GM18861 (cell line): ENCODE measurements around the gene IFNAR1.
"Not testable (repeated sequence)": the region's sequence is repeated elsewhere in the genome, so short reads cannot be mapped to it uniquely, and the experiment has no call there.

Experiments used
- ATAC-seq: cut with Tn5 transposase; IDR thresholded peaks from one replicate; pipeline ENCODE4 v1.9.1; 2021; ENCODE audit not compliant: unreplicated experiment

Gene IFNAR1

GRCh38 chr21:33374450-33375096 is 49.8 kb downstream of the IFNAR1 start:
- peak; percentile 41 for ATAC-seq

GRCh38 chr21:33375101-33375644 is 50.4 kb downstream of the IFNAR1 start:
- ATAC-seq: no peak

GRCh38 chr21:33377221-33377920 is 52.6 kb downstream of the IFNAR1 start:
- no peak for ATAC-seq

GRCh38 chr21:33378081-33378480 is 53.3 kb downstream of the IFNAR1 start:
- ATAC-seq: no peak

- not testable (repeated sequence) for ATAC-seq
Observed at GRCh38 chr21:33379934-33380333, 55.2 kb downstream of the IFNAR1 start.

- peak; percentile 46 for ATAC-seq
Observed at GRCh38 chr21:33380483-33380998, 55.8 kb downstream of the IFNAR1 start.

- ATAC-seq: not testable (repeated sequence)
Observed at GRCh38 chr21:33381381-33381780, 56.6 kb downstream of the IFNAR1 start.

- peak; percentile 69 for ATAC-seq
Observed at GRCh38 chr21:33383056-33383888, 58.5 kb downstream of the IFNAR1 start.

GRCh38 chr21:33384841-33385331 is 60.1 kb downstream of the IFNAR1 start:
- no peak for ATAC-seq

GRCh38 chr21:33386222-33386784 is 61.5 kb downstream of the IFNAR1 start:
- ATAC-seq: no peak

GRCh38 chr21:33387294-33387693 is 62.5 kb downstream of the IFNAR1 start:
- no peak for ATAC-seq

- no peak for ATAC-seq
Observed at GRCh38 chr21:33388188-33388587, 63.4 kb downstream of the IFNAR1 start.

GRCh38 chr21:33390479-33390878 is 65.7 kb downstream of the IFNAR1 start:
- ATAC-seq: no peak

- ATAC-seq: no peak
Observed at GRCh38 chr21:33391656-33392055, 66.9 kb downstream of the IFNAR1 start.

- no peak for ATAC-seq
Observed at GRCh38 chr21:33392284-33392985, 67.7 kb downstream of the IFNAR1 start.

GRCh38 chr21:33393348-33393747 is 68.6 kb downstream of the IFNAR1 start:
- ATAC-seq: no peak

- no peak for ATAC-seq
Observed at GRCh38 chr21:33394260-33394659, 69.5 kb downstream of the IFNAR1 start.

- no peak for ATAC-seq
Observed at GRCh38 chr21:33395891-33396331, 71.1 kb downstream of the IFNAR1 start.

GRCh38 chr21:33396436-33396835 is 71.7 kb downstream of the IFNAR1 start:
- ATAC-seq: no peak

GRCh38 chr21:33396951-33397350 is 72.2 kb downstream of the IFNAR1 start:
- no peak for ATAC-seq
